DOHH2 (cell line): ENCODE measurements around the gene KDM4C.

Experiments
- H3F3A ChIP-seq: fragments of 200-600 bp; sonication (generic), shearing (Covaris generic); 2 replicates; pipeline ENCODE4 v1.6.0; 2016; ENCODE audit warnings: antibody characterized with exemption, mild to moderate bottlenecking; ENCODE audit not compliant: control insufficient read depth, insufficient read depth
- H3K27ac ChIP-seq: fragments of 200-600 bp; sonication (generic); 2 replicates; pipeline ENCODE4 v1.5.1; 2014; ENCODE audit warnings: low read depth, mild to moderate bottlenecking, low read length, moderate library complexity
- H3K27me3 ChIP-seq: fragments of 200-600 bp; sonication (generic); 2 replicates; pipeline ENCODE4 v1.6.1; 2014; ENCODE audit warnings: mild to moderate bottlenecking, low read length, mixed read lengths; ENCODE audit not compliant: control insufficient read depth
- H3K36me3 ChIP-seq: fragments of 200-600 bp; sonication (generic); 2 replicates; pipeline ENCODE4 v1.6.1; 2014; ENCODE audit warnings: mild to moderate bottlenecking, low read length, moderate library complexity, mixed read lengths; ENCODE audit not compliant: control insufficient read depth
- H3K4me1 ChIP-seq: fragments of 200-600 bp; sonication (generic); 2 replicates; pipeline ENCODE4 v1.6.1; 2014; ENCODE audit warnings: mild to moderate bottlenecking, low read length, mixed read lengths; ENCODE audit not compliant: control insufficient read depth
- H3K4me2 ChIP-seq: fragments of 200-600 bp; sonication (generic); 2 replicates; pipeline ENCODE4 v1.6.0; 2014; ENCODE audit warnings: mild to moderate bottlenecking, low read length, moderate library complexity
- H3K4me3 ChIP-seq: fragments of 200-600 bp; sonication (generic); 2 replicates; pipeline ENCODE4 v1.5.1; 2014; ENCODE audit warnings: mild to moderate bottlenecking, low read length, mixed read lengths
- H3K79me2 ChIP-seq: fragments of 200-600 bp; sonication (generic); 2 replicates; pipeline ENCODE4 v1.6.1; 2014; ENCODE audit warnings: mild to moderate bottlenecking, low read length, mixed read lengths; ENCODE audit not compliant: control insufficient read depth
- H3K9me2 ChIP-seq: fragments of 200-600 bp; sonication (generic); replicated peaks from 2 replicates; pipeline ENCODE4 v1.6.1; 2014; ENCODE audit warnings: mild to moderate bottlenecking, low read length, mixed read lengths; ENCODE audit not compliant: control insufficient read depth
- H3K9me3 ChIP-seq: fragments of 200-600 bp; sonication (generic); 2 replicates; pipeline ENCODE4 v1.6.1; 2014; ENCODE audit warnings: antibody characterized with exemption, low read length, mixed read lengths; ENCODE audit not compliant: control insufficient read depth, insufficient read depth
- H4K20me1 ChIP-seq: fragments of 200-600 bp; sonication (generic); 2 replicates; pipeline ENCODE4 v1.6.0; 2014; ENCODE audit warnings: low read depth, mild to moderate bottlenecking, antibody characterized with exemption, low read length, moderate library complexity; ENCODE audit not compliant: control insufficient read depth, insufficient read depth
- CTCF ChIP-seq: fragments of 200-600 bp; sonication (generic); IDR thresholded peaks from one replicate; pipeline ENCODE4 v1.5.1; 2014; ENCODE audit warnings: antibody characterized with exemption, mild to moderate bottlenecking, low read depth, low read length; ENCODE audit not compliant: poor library complexity, severe bottlenecking
- EZH2phosphoT487 ChIP-seq: fragments of 200-600 bp; sonication (generic); IDR thresholded peaks from 2 replicates; pipeline ENCODE4 v1.6.1; 2017; ENCODE audit warnings: borderline replicate concordance, mild to moderate bottlenecking, antibody characterized with exemption, low read length, moderate library complexity, mixed read lengths

Gene KDM4C

GRCh38 chr9:6929441-6930215 lies 171.9 kb downstream of the KDM4C start:
- Histone ChIP-seq H3F3A (no peaks in the 10 kb centered on the region), H3K4me2 (no peak overlapping the region), H3K9me3 (no peaks in the 10 kb centered on the region), H3K36me3 (no peaks in the 10 kb centered on the region), H3K27ac (no peak overlapping the region), H3K79me2 (no peaks in the 10 kb centered on the region), H3K4me1 (no peaks in the 10 kb centered on the region), H3K27me3 (no peaks in the 10 kb centered on the region), H3K4me3 (no peak overlapping the region), H3K9me2 (no peaks in the 10 kb centered on the region), H4K20me1 (no peaks in the 10 kb centered on the region)
- no peak for TF ChIP-seq CTCF
- no peak for TF ChIP-seq EZH2phosphoT487

GRCh38 chr9:6930827-6931226 lies 173.1 kb downstream of the KDM4C start:
- no peak overlapping the region for H3K4me3 ChIP-seq
- no peak overlapping the region for H3K27ac ChIP-seq
- no peak overlapping the region for H3K4me2 ChIP-seq
- no peaks in the 10 kb centered on the region for H3K36me3 ChIP-seq
- H3F3A ChIP-seq = no peaks in the 10 kb centered on the region
- no peaks in the 10 kb centered on the region for H3K27me3 ChIP-seq
- no peaks in the 10 kb centered on the region for H4K20me1 ChIP-seq
- no peaks in the 10 kb centered on the region for H3K79me2 ChIP-seq
- H3K9me3 ChIP-seq = no peaks in the 10 kb centered on the region
- H3K9me2 ChIP-seq = no peaks in the 10 kb centered on the region
- TF ChIP-seq CTCF (no peak), EZH2phosphoT487 (no peak)
- no peaks in the 10 kb centered on the region for H3K4me1 ChIP-seq

GRCh38 chr9:6931913-6932312 lies 174.1 kb downstream of the KDM4C start:
- no peaks in the 10 kb centered on the region for H3K9me3 ChIP-seq
- no peaks in the 10 kb centered on the region for H3K27me3 ChIP-seq
- no peak for TF ChIP-seq CTCF
- TF ChIP-seq EZH2phosphoT487 = no peak
- H3K27ac ChIP-seq = no peak overlapping the region
- no peaks in the 10 kb centered on the region for H3K79me2 ChIP-seq
- H4K20me1 ChIP-seq = no peaks in the 10 kb centered on the region
- H3K4me3 ChIP-seq = no peak overlapping the region
- no peaks in the 10 kb centered on the region for H3K9me2 ChIP-seq
- no peaks in the 10 kb centered on the region for H3F3A ChIP-seq
- H3K36me3 ChIP-seq = no peaks in the 10 kb centered on the region
- 0 out of 2 replicates have a peak, but pooled peaks cover 5% of the 10 kb centered on the region for H3K4me1 ChIP-seq
- no peak overlapping the region for H3K4me2 ChIP-seq
